HepG2 (cell line): Measurements from ENCODE around the gene TENM3. TPM values are rescaled to one million over a fixed set of nuclear protein-coding genes. Genes with fewer than 3 reads are reported as not detected.

Source experiments
- ATAC-seq: fragments of 200-7000 bp; cut with Tn5 transposase; 3 replicates; pipeline ENCODE4 v1.9.1; 2020; ENCODE audit warnings: mild to moderate bottlenecking, moderate library complexity
- BruUV-seq: library from RNA; stranded (reverse); fragments of 400-500 nt; replicated peaks from 2 replicates; lab custom pipeline; 2021; lab: Mats Ljungman, UMichigan
- CTCF ChIA-PET: fragments of 300-600 bp; formaldehyde crosslinking; extraction: SDS; loops from one replicate; lab custom pipeline; 2021; ENCODE audit warnings: low total read pairs, inconsistent platforms, low intra/inter-chr PET ratio; lab: Yijun Ruan, JAX
- POLR2A ChIA-PET: fragments of 350-600 bp; sonication (Branson Sonifier 250); formaldehyde crosslinking; loops from one replicate; lab custom pipeline; 2020; ENCODE audit warnings: antibody characterized with exemption, inconsistent platforms; lab: Yijun Ruan, JAX
- DNase-seq: peaks from one replicate; pipeline ENCODE4 v3.0.0-alpha.2; 2015; ENCODE audit warnings: low spot score
- FAIRE-seq: peaks from 3 replicates; lab custom pipeline; 2011; peaks lifted over from hg19 to GRCh38; lab: Jason Lieb, UNC
- H2AFZ ChIP-seq: one replicate; pipeline ENCODE4 v1.6.1; 2011; ENCODE audit warnings: low read length, inconsistent platforms
- H3K27ac ChIP-seq: fragments of 300-600 bp; 3 replicates; pipeline ENCODE4 v1.8.0; 2011; ENCODE audit warnings: mixed run types, mild to moderate bottlenecking, mixed read lengths, low read length, inconsistent platforms; ENCODE audit not compliant: insufficient read depth; ENCODE audit errors: extremely low read length
- H3K27me3 ChIP-seq, 2 experiments: fragments of 200-600 bp in 1 of 2; 2 replicates in 1 of 2; 3 replicates in 1 of 2; pipeline versions ENCODE4 v1.6.0 to v1.8.0; 2011; ENCODE audit warnings: low read length in 2 of 2, mild to moderate bottlenecking in 2 of 2, moderate library complexity in 2 of 2, inconsistent platforms in 1 of 2; ENCODE audit not compliant: insufficient read depth in 2 of 2, control insufficient read depth in 1 of 2
- H3K36me3 ChIP-seq, 2 experiments: fragments of 200-600 bp in 1 of 2; replicated peaks in 1 of 2; 2 replicates in 1 of 2; 3 replicates in 1 of 2; pipeline versions ENCODE4 v1.5.1 to v1.8.0; 2011; ENCODE audit warnings: low read length in 2 of 2, inconsistent platforms in 1 of 2; ENCODE audit not compliant: insufficient read depth in 2 of 2, control insufficient read depth in 1 of 2
- H3K4me1 ChIP-seq: 2 replicates; pipeline ENCODE4 v1.5.1; 2012; ENCODE audit warnings: low read length, inconsistent platforms; ENCODE audit not compliant: insufficient read depth
- H3K4me2 ChIP-seq: 2 replicates; pipeline ENCODE4 v1.6.0; 2011; ENCODE audit warnings: low read depth, low read length, inconsistent platforms
- H3K4me3 ChIP-seq, 3 experiments: fragments of 200-600 bp in 1 of 3; sonication (generic), shearing (Covaris generic) in 1 of 3; replicated peaks in 1 of 3; 2 replicates each; pipeline ENCODE4 v1.5.1; 2011 to 2016; ENCODE audit warnings: low read length in 3 of 3, inconsistent platforms in 2 of 3, low read depth in 2 of 3, mild to moderate bottlenecking in 2 of 3, control low read depth in 1 of 3, mixed read lengths in 1 of 3; ENCODE audit not compliant: insufficient read depth in 1 of 3
- H3K79me2 ChIP-seq: one replicate; pipeline ENCODE4 v1.6.1; 2011; ENCODE audit warnings: low read length, inconsistent platforms; ENCODE audit not compliant: insufficient read depth
- H3K9ac ChIP-seq: 2 replicates; pipeline ENCODE4 v1.6.0; 2011; ENCODE audit warnings: mild to moderate bottlenecking, low read depth, low read length, inconsistent platforms; ENCODE audit not compliant: insufficient read depth
- H3K9me3 ChIP-seq: 2 replicates; pipeline ENCODE4 v1.5.1; 2012; ENCODE audit warnings: mild to moderate bottlenecking, low read length
- H4K20me1 ChIP-seq: 2 replicates; pipeline ENCODE4 v1.6.0; 2011; ENCODE audit warnings: inconsistent platforms, mild to moderate bottlenecking, low read length, moderate library complexity; ENCODE audit not compliant: insufficient read depth
- ATRX ChIP-seq: sonication (generic); formaldehyde crosslinking; IDR thresholded peaks from 2 replicates; pipeline ENCODE4 v1.4.0; 2020; ENCODE audit warnings: missing genetic modification reagents, borderline replicate concordance
- CBX5 ChIP-seq: sonication (generic); formaldehyde crosslinking; IDR thresholded peaks from 2 replicates; pipeline ENCODE4 v1.4.0; 2020; ENCODE audit warnings: missing genetic modification reagents, borderline replicate concordance
- DBP ChIP-seq: sonication (generic); formaldehyde crosslinking; IDR thresholded peaks from 2 replicates; pipeline ENCODE4 v1.4.0; 2020; ENCODE audit warnings: missing genetic modification reagents; ENCODE audit errors: not compliant biosample characterization
- E2F5 ChIP-seq: sonication (generic); formaldehyde crosslinking; conservative IDR thresholded peaks from 2 replicates; pipeline ENCODE4 v1.4.0; 2020; ENCODE audit warnings: missing genetic modification reagents
- GRHL1 ChIP-seq: sonication (generic); formaldehyde crosslinking; conservative IDR thresholded peaks from 2 replicates; pipeline ENCODE4 v1.8.0; 2022; ENCODE audit warnings: missing genetic modification reagents
- HNRNPL ChIP-seq: fragments of 200-400 bp; formaldehyde crosslinking; IDR thresholded peaks from 2 replicates; pipeline ENCODE4 v1.6.1; 2017; ENCODE audit warnings: mild to moderate bottlenecking, low read depth, low read length
- HOXA9 ChIP-seq: sonication (generic); formaldehyde crosslinking; IDR thresholded peaks from 2 replicates; pipeline ENCODE4 v1.8.1; 2022; ENCODE audit warnings: missing genetic modification reagents, mild to moderate bottlenecking, moderate library complexity, borderline replicate concordance
- MLX ChIP-seq: IDR thresholded peaks from 2 replicates; pipeline ENCODE4 v1.6.1; 2016
- PCBP1 ChIP-seq: fragments of 200-400 bp; formaldehyde crosslinking; IDR thresholded peaks from 2 replicates; pipeline ENCODE4 v1.6.1; 2017; ENCODE audit warnings: mild to moderate bottlenecking, low read depth, low read length, borderline replicate concordance
- RBM22 ChIP-seq: fragments of 200-400 bp; formaldehyde crosslinking; optimal IDR thresholded peaks from 2 replicates; pipeline ENCODE3; 2017; ENCODE audit warnings: mild to moderate bottlenecking, low read length, moderate library complexity
- REPIN1 ChIP-seq: sonication (generic); formaldehyde crosslinking; IDR thresholded peaks from 2 replicates; pipeline ENCODE4 v1.8.0; 2022; ENCODE audit warnings: missing genetic modification reagents, low read depth, mild to moderate bottlenecking, borderline replicate concordance
- SAFB2 ChIP-seq: sonication (generic); formaldehyde crosslinking; IDR thresholded peaks from 2 replicates; pipeline ENCODE4 v1.5.1; 2020; ENCODE audit warnings: missing genetic modification reagents, low read depth, mild to moderate bottlenecking, borderline replicate concordance
- ZBTB43 ChIP-seq: sonication (generic); formaldehyde crosslinking; conservative IDR thresholded peaks from 2 replicates; pipeline ENCODE4 v1.4.0; 2020; ENCODE audit warnings: missing genetic modification reagents
- ZMAT5 ChIP-seq: sonication (generic); formaldehyde crosslinking; IDR thresholded peaks from 2 replicates; pipeline ENCODE4 v1.5.0; 2020; ENCODE audit warnings: mild to moderate bottlenecking, low read depth, missing genetic modification reagents, borderline replicate concordance
- ZNF30 ChIP-seq: sonication (generic); formaldehyde crosslinking; IDR thresholded peaks from 2 replicates; pipeline ENCODE4 v1.5.0; 2020; ENCODE audit warnings: mild to moderate bottlenecking, missing genetic modification reagents
- ZNF792 ChIP-seq: IDR thresholded peaks from 2 replicates; pipeline ENCODE4 v1.6.1; 2016
- WGBS: methylation state at CpG from one replicate; pipeline ENCODE4 v1.1.6; 2017; ENCODE audit warnings: low lambda C conversion rate; 5-methylcytosine and 5-hydroxymethylcytosine counted together
- in situ Hi-C: cut with HindIII; loops from 2 replicates; pipeline ENCODE4 v1.10.0; 2017; ENCODE audit warnings: low pct_unique_long_range_greater_than_20kb; ENCODE audit not compliant: extremely low pct_ligation_motif_present
- intact Hi-C: fragments of 100-400 bp; cut with micrococcal nuclease; formaldehyde crosslinking; loops from one replicate; pipeline ENCODE4 v1.10.0; 2022; ENCODE audit not compliant: unreplicated experiment
- polyA plus RNA-seq, 8 experiments: library from polyadenylated mRNA; depleted of rRNA in 3 of 8; stranded (reverse) in 7 of 8; unstranded in 1 of 8; fragments of >200 nt; fragmentation: Illumina TruSeq in 4 of 8; extraction: Trizol in 4 of 8; gene quantifications; 2 replicates each; pipeline versions ENCODE4 v1.2.1 to v1.2.3, GENCODE V29; 2011 to 2016; ENCODE audit warnings: low read depth in 4 of 8, missing spikeins in 1 of 8, mixed read lengths in 1 of 8; ENCODE audit not compliant: insufficient read depth in 1 of 8
- total RNA-seq, 5 experiments: library from RNA; depleted of rRNA; stranded (reverse); fragments of >200 nt; fragmentation: Illumina TruSeq; extraction: Trizol; gene quantifications; 2 replicates each; pipeline ENCODE4 v1.2.3, GENCODE V29; 2016; ENCODE audit warnings: low read depth in 1 of 5

Gene TENM3
- total and polyA plus RNA-seq, 2 of the 13 experiments (the other 11 are each of a cell fraction or from before 2014, with no cell fraction given) = 0.04 TPM; not detected in 1

GRCh38 chr4:182839256-182839655 is 596.1 kb downstream of the TENM3 start (continued):
- TF ChIP-seq GRHL1 (CRISPR knock-in tag) (no peak), DBP (CRISPR knock-in tag) (no peak)

- ATAC-seq (no peak), DNase-seq (no peak), FAIRE-seq (no peak)
- Histone ChIP-seq H3K9me3 (no peaks in the 10 kb centered on the region), H3K9ac (no peak overlapping the region), H3K27me3 (peaks cover 0 to 23% of the 10 kb centered on the region in 2 experiments; a peak in 3 of 5 replicates), H3K4me2 (no peak overlapping the region), H3K4me3 (no peak overlapping the region), H3K4me1 (no peaks in the 10 kb centered on the region), H2AFZ (no peak overlapping the region), H4K20me1 (no peaks in the 10 kb centered on the region), H3K27ac (no peak overlapping the region), H3K36me3 (no peaks in the 10 kb centered on the region), H3K79me2 (no peaks in the 10 kb centered on the region)
- 37% methylated on average over 6 of the region's 10 CpGs for WGBS
- no TSS peak for BruUV-seq
- in situ Hi-C loops (no loop called here), intact Hi-C loops (no loop called here)
- ChIA-PET POLR2A (no interaction called here), CTCF (no interaction called here)
- TF ChIP-seq RBM22 = no peak
- no peak for TF ChIP-seq REPIN1 (CRISPR knock-in tag)
- no peak for TF ChIP-seq MLX (CRISPR knock-in tag)
- no peak for TF ChIP-seq ATRX (CRISPR knock-in tag)
- TF ChIP-seq E2F5 = no peak
- no peak for TF ChIP-seq HOXA9 (CRISPR knock-in tag)
- TF ChIP-seq ZNF30 (CRISPR knock-in tag) = no peak
- no peak for TF ChIP-seq PCBP1
- TF ChIP-seq HNRNPL = no peak
- no peak for TF ChIP-seq CBX5 (CRISPR knock-in tag)
- no peak for TF ChIP-seq ZBTB43
- TF ChIP-seq SAFB2 (CRISPR knock-in tag) = no peak
- no peak for TF ChIP-seq ZNF792 (CRISPR knock-in tag)
- no peak for TF ChIP-seq ZMAT5
These were observed 596.9 kb downstream of the TENM3 start for GRCh38 chr4:182840108-182840507.
